ENCODE data around the gene BICC1. TPM values are rescaled to one million over a fixed set of nuclear protein-coding genes. Genes with fewer than 3 reads are reported as not detected.

The BICC1 gene
- total RNA-seq, 1 experiment from 2014 or later = 0.57 TPM

- Histone ChIP-seq H2AK5ac (ENCODE audit: insufficient read length, low read length) (no peak overlapping the region), H3K79me1 (ENCODE audit: insufficient read depth, low read depth, low read length, poor library complexity, severe bottlenecking) (no peaks in the 10 kb centered on the region), H4K5ac (ENCODE audit: insufficient read length, low read depth, low read length) (no peak overlapping the region), H2BK5ac (ENCODE audit: insufficient read length, low read length) (no peak overlapping the region), H2AFZ (ENCODE audit: low read length) (no peak overlapping the region), H4K8ac (replicated peaks; ENCODE audit: insufficient read length, low read depth, low read length) (no peak overlapping the region), H3K9ac (ENCODE audit: extremely low read depth, insufficient read length, low read length) (no peak overlapping the region), H2BK12ac (ENCODE audit: insufficient read length, low read depth, low read length) (no peak overlapping the region), H3K23me2 (ENCODE audit: insufficient read length, low read depth, low read length, poor library complexity, severe bottlenecking) (no peaks in the 10 kb centered on the region), H3K56ac (ENCODE audit: insufficient read length, low read depth, low read length) (no peak overlapping the region), H3K4me2 (ENCODE audit: insufficient read depth, insufficient read length, low read length) (no peak overlapping the region), H3K4ac (ENCODE audit: low read depth, low read length) (no peak overlapping the region), H3K4me1 (ENCODE audit: insufficient read depth, low read length) (no peaks in the 10 kb centered on the region), H3K79me2 (ENCODE audit: insufficient read depth, low read length) (no peaks in the 10 kb centered on the region), H4K20me1 (ENCODE audit: control insufficient read depth, insufficient read depth, insufficient read length) (no peaks in the 10 kb centered on the region), H3K9me3 (ENCODE audit: control insufficient read depth, low read depth, low read length) (peaks cover 10% of the 10 kb centered on the region), H2BK120ac (ENCODE audit: low read depth, low read length, poor library complexity, severe bottlenecking) (no peak overlapping the region), H3K18ac (ENCODE audit: insufficient read length, low read depth, low read length) (no peak overlapping the region), H3K23ac (ENCODE audit: insufficient read length, low read depth, low read length) (no peak overlapping the region), H4K91ac (ENCODE audit: insufficient read length, low read depth, low read length) (no peak overlapping the region), H3K14ac (ENCODE audit: insufficient read depth, low read length) (no peak overlapping the region), H3K27me3 (ENCODE audit: insufficient read depth, low read length) (no peaks in the 10 kb centered on the region), H2BK20ac (ENCODE audit: low read depth, low read length, poor library complexity, severe bottlenecking) (no peak overlapping the region), H2BK15ac (ENCODE audit: low read depth, low read length) (no peak overlapping the region), H3T11ph (ENCODE audit: low read length) (no peak overlapping the region), H3K27ac (ENCODE audit: insufficient read length, low read depth, low read length) (no peak overlapping the region)
- no peak for DNase-seq
- Mint-ChIP-seq H3K27me3 (ENCODE audit: low read depth) (no peaks in the 10 kb centered on the region), H3K9me3 (peaks cover 9 to 11% of the 10 kb centered on the region in 2 experiments), H3K36me3 (ENCODE audit: insufficient read depth in 1 of 3, low read depth in 3 of 3) (peaks cover 4 to 11% (median 8%) of the 10 kb centered on the region in 3 experiments), H3K4me3 (no peak overlapping the region), H3K27ac (no peak overlapping the region), H3K4me1 (no peaks in the 10 kb centered on the region)
- no peak for TF ChIP-seq CTCF (conservative IDR thresholded peaks at IDR 0.05)
Measured at GRCh38 chr10:58725901-58726300, 213.2 kb downstream of the BICC1 start.

Data from H9 (cell line).